ENCODE results near the gene INPP4B.

- TF ChIP-seq POLR2A (IDR thresholded peaks at IDR 0.05) (no peak), CTCF (IDR thresholded peaks at IDR 0.05) (no peak)
Observed at GRCh38 chr4:142330311-142330710, 515.8 kb downstream of the INPP4B start.
